ENCODE data around the gene LPIN1.

The LPIN1 gene

GRCh38 chr2:11869391-11869991 is 123.1 kb downstream of the LPIN1 start:
- no peak for DNase-seq

GRCh38 chr2:11870064-11870463 is 123.6 kb downstream of the LPIN1 start:
- DNase-seq, result no peak

GRCh38 chr2:11870584-11870983 is 124.2 kb downstream of the LPIN1 start:
- no peak for DNase-seq

- DNase-seq, result no peak
Observed at GRCh38 chr2:11871421-11871820, 125.0 kb downstream of the LPIN1 start.

GRCh38 chr2:11872247-11872947 is 126.0 kb downstream of the LPIN1 start:
- no peak for DNase-seq

- no peak for DNase-seq
Observed at GRCh38 chr2:11872948-11873269, 126.5 kb downstream of the LPIN1 start.

- DNase-seq, result no peak
Observed at GRCh38 chr2:11873356-11874154, 127.1 kb downstream of the LPIN1 start.

GRCh38 chr2:11874861-11875260 is 128.4 kb downstream of the LPIN1 start:
- DNase-seq, result no peak

GRCh38 chr2:11875481-11875880 is 129.0 kb downstream of the LPIN1 start:
- DNase-seq, result no peak

GRCh38 chr2:11876436-11876835 is 130.0 kb downstream of the LPIN1 start:
- DNase-seq, result no peak

- DNase-seq, result no peak
Observed at GRCh38 chr2:11876889-11877288, 130.5 kb downstream of the LPIN1 start.

Measured in stimulated activated CD4-positive, alpha-beta T cell treated with anti-CD3 and anti-CD28 coated beads, Interleukin-12 subunit alpha, Interleukin-12 subunit beta, amount 100 ng/mL, for 4 hours (primary cell).